KMS-11 (cell line): Measurements from ENCODE around the gene LRRC58.
A peak's percentile ranks its signal among the peaks of the same experiment; 100 is the strongest.

Experiments used
- H2AFZ ChIP-seq: fragments of 200-600 bp; sonication (generic); 2 replicates; pipeline ENCODE4 v1.6.1; 2016; ENCODE audit warnings: antibody characterized with exemption, mixed run types, low read depth
- H3K27ac ChIP-seq: fragments of 200-600 bp; sonication (generic); 2 replicates; pipeline ENCODE4 v1.6.1; 2016; ENCODE audit warnings: mild to moderate bottlenecking, mixed run types
- H3K27me3 ChIP-seq: fragments of 200-600 bp; sonication (generic); 2 replicates; pipeline ENCODE4 v1.6.1; 2017; ENCODE audit warnings: mild to moderate bottlenecking, low read depth, mixed run types, moderate library complexity; ENCODE audit not compliant: insufficient read depth
- H3K36me3 ChIP-seq: fragments of 200-600 bp; sonication (generic); 2 replicates; pipeline ENCODE4 v1.6.1; 2017; ENCODE audit warnings: mild to moderate bottlenecking, mixed run types; ENCODE audit not compliant: insufficient read depth
- H3K4me1 ChIP-seq: fragments of 200-600 bp; sonication (generic); 2 replicates; pipeline ENCODE4 v1.6.1; 2016; ENCODE audit warnings: mild to moderate bottlenecking, low read depth, mixed run types; ENCODE audit not compliant: poor library complexity, severe bottlenecking
- H3K4me2 ChIP-seq: fragments of 200-600 bp; sonication (generic); 2 replicates; pipeline ENCODE4 v1.7.0; 2016; ENCODE audit warnings: mild to moderate bottlenecking, mixed run types
- H3K4me3 ChIP-seq: fragments of 200-600 bp; sonication (generic); IDR thresholded peaks from 2 replicates; pipeline ENCODE4 v1.6.1; 2017; ENCODE audit warnings: low read depth, low read length, mixed read lengths; ENCODE audit not compliant: insufficient read depth
- H3K79me2 ChIP-seq: fragments of 200-600 bp; sonication (generic); 2 replicates; pipeline ENCODE4 v1.6.1; 2016; ENCODE audit warnings: low read depth, mixed run types; ENCODE audit not compliant: insufficient read depth
- H3K9ac ChIP-seq: fragments of 200-600 bp; sonication (generic); 2 replicates; pipeline ENCODE4 v1.6.1; 2016; ENCODE audit warnings: mild to moderate bottlenecking, mixed run types
- H4K20me1 ChIP-seq: fragments of 200-600 bp; sonication (generic); 2 replicates; pipeline ENCODE4 v1.6.1; 2016; ENCODE audit warnings: mild to moderate bottlenecking, mixed run types; ENCODE audit not compliant: insufficient read depth
- CTCF ChIP-seq: fragments of 200-600 bp; sonication (generic); conservative IDR thresholded peaks from 2 replicates; pipeline ENCODE4 v1.6.1; 2017; ENCODE audit warnings: low read depth, mild to moderate bottlenecking, antibody characterized with exemption, low read length, moderate library complexity, mixed read lengths

Gene LRRC58

GRCh38 chr3:120355486-120355885 is 6.3 kb upstream of the LRRC58 start:
- no peak overlapping the region for H3K4me2 ChIP-seq
- no peak overlapping the region for H3K9ac ChIP-seq
- TF ChIP-seq CTCF: no peak
- H3K4me3 ChIP-seq: no peak overlapping the region
- no peak overlapping the region for H3K27ac ChIP-seq
- no peaks in the 10 kb centered on the region for H3K79me2 ChIP-seq
- no peaks in the 10 kb centered on the region for H4K20me1 ChIP-seq
- peaks cover 20% of the 10 kb centered on the region for H3K4me1 ChIP-seq
- no peaks in the 10 kb centered on the region for H3K27me3 ChIP-seq
- no peak overlapping the region for H2AFZ ChIP-seq
- no peaks in the 10 kb centered on the region for H3K36me3 ChIP-seq

GRCh38 chr3:120353463-120353862 is 4.3 kb upstream of the LRRC58 start:
- no peak overlapping the region for H3K4me3 ChIP-seq

GRCh38 chr3:120352017-120352416 is 2.9 kb upstream of the LRRC58 start:
- Histone ChIP-seq H3K4me1 (peaks cover 26% of the 10 kb centered on the region), H3K79me2 (peaks cover 18% of the 10 kb centered on the region), H4K20me1 (no peaks in the 10 kb centered on the region), H3K4me3 (no peak overlapping the region), H3K9ac (no peak overlapping the region; the same call in 1 of the 2 replicates), H3K27ac (peak overlapping the region; percentile 93; the same call in 1 of the 2 replicates), H3K36me3 (no peaks in the 10 kb centered on the region), H3K4me2 (peak overlapping the region; percentile 55; the same call in 1 of the 2 replicates), H2AFZ (no peak overlapping the region), H3K27me3 (no peaks in the 10 kb centered on the region)
- TF ChIP-seq CTCF: no peak

More at GRCh38 chr3:120353463-120353862, 4.3 kb upstream of the LRRC58 start:
- H3K79me2 ChIP-seq: peaks cover 3% of the 10 kb centered on the region; the same call in 1 of the 2 replicates
- TF ChIP-seq CTCF: no peak
- no peak overlapping the region for H3K27ac ChIP-seq
- H3K4me2 ChIP-seq: no peak overlapping the region
- H3K9ac ChIP-seq: no peak overlapping the region
- no peaks in the 10 kb centered on the region for H3K27me3 ChIP-seq
- H3K36me3 ChIP-seq: no peaks in the 10 kb centered on the region
- H3K4me1 ChIP-seq: peaks cover 20% of the 10 kb centered on the region
- H4K20me1 ChIP-seq: no peaks in the 10 kb centered on the region
- no peak overlapping the region for H2AFZ ChIP-seq

- Histone ChIP-seq H3K9ac (peak overlapping the region; percentile 87), H4K20me1 (0 out of 2 replicates have a peak, but pooled peaks cover 3% of the 10 kb centered on the region), H3K4me3 (peak overlapping the region; percentile 14), H3K27me3 (no peaks in the 10 kb centered on the region), H3K79me2 (peaks cover 33% of the 10 kb centered on the region), H3K4me1 (peaks cover 41% of the 10 kb centered on the region), H3K27ac (peak overlapping the region; percentile 93), H2AFZ (peak overlapping the region; percentile 56; the same call in 1 of the 2 replicates), H3K4me2 (peak overlapping the region; percentile 55), H3K36me3 (peaks cover 4% of the 10 kb centered on the region; the same call in 1 of the 2 replicates)
- no peak for TF ChIP-seq CTCF
Observed at GRCh38 chr3:120350401-120350941, 1.3 kb upstream of the LRRC58 start.
